PFSK-1 (cell line): ENCODE data around the gene ATCAY.

Source experiments
- POLR2AphosphoS5 ChIP-seq: IDR thresholded peaks from 2 replicates; pipeline ENCODE4 v1.6.1; 2012; ENCODE audit warnings: low read depth, mild to moderate bottlenecking, control low read depth, low read length, moderate library complexity
- SIN3A ChIP-seq: IDR thresholded peaks from 2 replicates; pipeline ENCODE4 v1.6.1; 2012; ENCODE audit warnings: mild to moderate bottlenecking, low read length, moderate library complexity, borderline replicate concordance; ENCODE audit not compliant: insufficient read depth
- TAF1 ChIP-seq: IDR thresholded peaks from 2 replicates; pipeline ENCODE4 v1.6.1; 2012; ENCODE audit warnings: low read length, control low read depth, borderline replicate concordance; ENCODE audit not compliant: insufficient read depth
- TF ChIP-seq, protein P1 (sequence below), 2 experiments: IDR thresholded peaks; 2 replicates each; pipeline versions ENCODE4 v1.6.1 to v1.8.0; 2011 to 2012; ENCODE audit warnings: low read depth in 2 of 2, low read length in 2 of 2, control low read depth in 1 of 2, inconsistent platforms in 1 of 2, mild to moderate bottlenecking in 1 of 2, moderate library complexity in 1 of 2; ENCODE audit not compliant: insufficient read depth in 1 of 2

DNA sequence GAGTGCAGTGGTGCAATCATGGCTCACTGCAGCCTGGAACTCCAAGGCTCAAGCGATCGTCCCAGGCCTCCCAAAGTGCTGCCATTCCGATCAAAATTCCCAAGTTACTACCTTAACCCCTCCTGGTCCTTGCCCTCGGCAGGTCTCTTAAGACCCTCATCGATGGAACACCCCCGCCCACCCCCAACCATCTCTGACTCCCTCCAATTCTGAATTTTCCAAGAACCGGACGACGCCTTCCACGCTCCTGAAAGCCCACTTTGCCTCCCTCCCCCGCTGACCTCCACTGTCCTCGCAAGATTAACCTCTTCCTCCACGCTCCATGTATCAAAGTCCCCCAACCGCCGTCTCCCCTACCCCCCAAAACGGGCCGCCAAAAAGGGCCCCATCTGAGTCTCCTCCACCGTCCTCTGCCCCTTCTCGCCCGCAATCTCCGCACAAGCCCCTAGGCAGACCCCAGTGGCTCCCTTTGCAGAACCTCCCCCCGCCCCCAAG is 89.9 kb downstream of the ATCAY start:
- TF ChIP-seq, protein P1, sequence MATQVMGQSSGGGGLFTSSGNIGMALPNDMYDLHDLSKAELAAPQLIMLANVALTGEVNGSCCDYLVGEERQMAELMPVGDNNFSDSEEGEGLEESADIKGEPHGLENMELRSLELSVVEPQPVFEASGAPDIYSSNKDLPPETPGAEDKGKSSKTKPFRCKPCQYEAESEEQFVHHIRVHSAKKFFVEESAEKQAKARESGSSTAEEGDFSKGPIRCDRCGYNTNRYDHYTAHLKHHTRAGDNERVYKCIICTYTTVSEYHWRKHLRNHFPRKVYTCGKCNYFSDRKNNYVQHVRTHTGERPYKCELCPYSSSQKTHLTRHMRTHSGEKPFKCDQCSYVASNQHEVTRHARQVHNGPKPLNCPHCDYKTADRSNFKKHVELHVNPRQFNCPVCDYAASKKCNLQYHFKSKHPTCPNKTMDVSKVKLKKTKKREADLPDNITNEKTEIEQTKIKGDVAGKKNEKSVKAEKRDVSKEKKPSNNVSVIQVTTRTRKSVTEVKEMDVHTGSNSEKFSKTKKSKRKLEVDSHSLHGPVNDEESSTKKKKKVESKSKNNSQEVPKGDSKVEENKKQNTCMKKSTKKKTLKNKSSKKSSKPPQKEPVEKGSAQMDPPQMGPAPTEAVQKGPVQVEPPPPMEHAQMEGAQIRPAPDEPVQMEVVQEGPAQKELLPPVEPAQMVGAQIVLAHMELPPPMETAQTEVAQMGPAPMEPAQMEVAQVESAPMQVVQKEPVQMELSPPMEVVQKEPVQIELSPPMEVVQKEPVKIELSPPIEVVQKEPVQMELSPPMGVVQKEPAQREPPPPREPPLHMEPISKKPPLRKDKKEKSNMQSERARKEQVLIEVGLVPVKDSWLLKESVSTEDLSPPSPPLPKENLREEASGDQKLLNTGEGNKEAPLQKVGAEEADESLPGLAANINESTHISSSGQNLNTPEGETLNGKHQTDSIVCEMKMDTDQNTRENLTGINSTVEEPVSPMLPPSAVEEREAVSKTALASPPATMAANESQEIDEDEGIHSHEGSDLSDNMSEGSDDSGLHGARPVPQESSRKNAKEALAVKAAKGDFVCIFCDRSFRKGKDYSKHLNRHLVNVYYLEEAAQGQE (IDR thresholded peaks at IDR 0.05; ENCODE audit: insufficient read depth in 1 of 2, low read depth in 2 of 2, low read length in 2 of 2) = no peak
- no peak for TF ChIP-seq TAF1
- no peak for TF ChIP-seq POLR2AphosphoS5
- TF ChIP-seq SIN3A = no peak
